GM12878 (cell line): ENCODE measurements around the gene MVP. TPM values are rescaled to one million over a fixed set of nuclear protein-coding genes. Genes with fewer than 3 reads are reported as not detected.
A peak's percentile ranks its signal among the peaks of the same experiment; 100 is the strongest.

Experiments used
- ATAC-seq: fragments of 200-7000 bp; cut with Tn5 transposase; 3 replicates; pipeline ENCODE4 v1.9.1; 2020; ENCODE audit warnings: mild to moderate bottlenecking, moderate library complexity
- BruUV-seq: library from RNA; stranded (reverse); fragments of 400-500 nt; replicated peaks from 2 replicates; lab custom pipeline; 2021; lab: Mats Ljungman, UMichigan
- CTCF ChIA-PET: fragments of 300-600 bp; sonication (Branson Sonifier 250); formaldehyde crosslinking; extraction: SDS; loops from one replicate; lab custom pipeline; 2021; ENCODE audit warnings: inconsistent platforms; lab: Yijun Ruan, JAX
- POLR2A ChIA-PET: fragments of 350-600 bp; formaldehyde crosslinking; extraction: SDS; loops from one replicate; lab custom pipeline; 2021; ENCODE audit warnings: inconsistent platforms; lab: Charles Lee
- RAD21 ChIA-PET: fragments of 300-600 bp; sonication (Branson Sonifier 250); formaldehyde crosslinking; loops from one replicate; lab custom pipeline; 2023; ENCODE audit warnings: antibody characterized with exemption; ENCODE audit not compliant: unreplicated experiment; lab: Charles Lee
- SMC1A ChIA-PET: fragments of 300-600 bp; sonication (Branson Sonifier 250); formaldehyde crosslinking; loops from one replicate; lab custom pipeline; 2023; ENCODE audit not compliant: unreplicated experiment, uncharacterized antibody; lab: Charles Lee
- DNase-seq: peaks from one replicate; pipeline ENCODE4 v3.0.0-alpha.2; 2011; ENCODE audit warnings: low read depth, low spot score
- FAIRE-seq: peaks from 3 replicates; lab custom pipeline; 2011; peaks lifted over from hg19 to GRCh38; lab: Jason Lieb, UNC
- H2AFZ ChIP-seq: 2 replicates; pipeline ENCODE4 v1.6.0; 2011; ENCODE audit warnings: low read depth, low read length, control low read depth; ENCODE audit not compliant: control insufficient read depth
- H3K27ac ChIP-seq: 2 replicates; pipeline ENCODE4 v1.5.1; 2011; ENCODE audit warnings: control low read depth; ENCODE audit not compliant: control insufficient read depth, insufficient read depth
- H3K27me3 ChIP-seq, 2 experiments: replicated peaks in 1 of 2; 2 replicates each; pipeline versions ENCODE4 v1.6.0 to v1.6.1; 2011; ENCODE audit warnings: low read length in 1 of 2; ENCODE audit not compliant: control insufficient read depth in 2 of 2, insufficient read depth in 2 of 2
- H3K36me3 ChIP-seq, 2 experiments: 2 replicates each; pipeline ENCODE4 v1.5.1; 2011; ENCODE audit warnings: low read length in 1 of 2; ENCODE audit not compliant: control insufficient read depth in 2 of 2, insufficient read depth in 2 of 2
- H3K4me1 ChIP-seq: 2 replicates; pipeline ENCODE4 v1.6.1; 2011; ENCODE audit warnings: mild to moderate bottlenecking, low read length, moderate library complexity, mixed read lengths; ENCODE audit not compliant: control insufficient read depth, insufficient read depth
- H3K4me2 ChIP-seq: 2 replicates; pipeline ENCODE4 v1.6.0; 2011; ENCODE audit warnings: control low read depth; ENCODE audit not compliant: control insufficient read depth, insufficient read depth
- H3K4me3 ChIP-seq: fragments of 200-600 bp; sonication (generic); 2 replicates; pipeline ENCODE4 v1.5.1; 2016
- H3K79me2 ChIP-seq: 2 replicates; pipeline ENCODE4 v1.6.0; 2011; ENCODE audit warnings: low read length; ENCODE audit not compliant: control insufficient read depth, insufficient read depth
- H3K9ac ChIP-seq: 2 replicates; pipeline ENCODE4 v1.8.0; 2011; ENCODE audit warnings: low read length, control low read depth, mixed read lengths; ENCODE audit not compliant: control insufficient read depth, insufficient read depth
- H3K9me3 ChIP-seq: replicated peaks from 3 replicates; pipeline ENCODE4 v1.5.1; 2011; ENCODE audit warnings: mild to moderate bottlenecking, low read length; ENCODE audit not compliant: control insufficient read depth, insufficient read depth
- H4K20me1 ChIP-seq: 2 replicates; pipeline ENCODE4 v1.6.0; 2011; ENCODE audit not compliant: control insufficient read depth, insufficient read depth
- BHLHE40 ChIP-seq, 2 experiments: fragments of 450-650 bp in 1 of 2; IDR thresholded peaks; 2 replicates each; pipeline ENCODE4 v1.6.1; 2011 to 2017; ENCODE audit warnings: low read depth in 2 of 2, borderline replicate concordance in 1 of 2, improper control_type of control experiment in 1 of 2, low read length in 1 of 2, mild to moderate bottlenecking in 1 of 2
- E2F8 ChIP-seq: fragments of 450-650 bp; IDR thresholded peaks from 2 replicates; pipeline ENCODE4 v1.6.1; 2018; ENCODE audit warnings: mild to moderate bottlenecking, low read depth, moderate library complexity; ENCODE audit not compliant: partially characterized antibody
- EED ChIP-seq: sonication (generic); IDR thresholded peaks from 2 replicates; pipeline ENCODE4 v1.6.1; 2016; ENCODE audit warnings: antibody characterized with exemption, low read depth
- FOXM1 ChIP-seq: IDR thresholded peaks from 2 replicates; pipeline ENCODE4 v1.6.1; 2012; ENCODE audit warnings: low read depth, mild to moderate bottlenecking, inconsistent platforms, low read length, moderate library complexity
- HDAC6 ChIP-seq: fragments of 200-600 bp; sonication (generic); IDR thresholded peaks from one replicate; pipeline ENCODE4 v1.8.0; 2017; ENCODE audit warnings: antibody characterized with exemption; ENCODE audit not compliant: unreplicated experiment
- REST ChIP-seq: IDR thresholded peaks from 2 replicates; pipeline ENCODE4 v1.6.1; 2012; ENCODE audit warnings: mild to moderate bottlenecking, low read depth, low read length
- ZSCAN29 ChIP-seq: fragments of 450-650 bp; IDR thresholded peaks from 2 replicates; pipeline ENCODE4 v1.6.1; 2017; ENCODE audit warnings: mild to moderate bottlenecking, moderate library complexity
- WGBS: methylation state at CpG from one replicate; pipeline ENCODE4 v1.1.6; 2016; ENCODE audit warnings: low lambda C conversion rate; ENCODE audit not compliant: insufficient replicate concordance, insufficient coverage; ENCODE audit errors: missing lambda C conversion rate; 5-methylcytosine and 5-hydroxymethylcytosine counted together
- in situ Hi-C: fragments of 300-500 bp; cut with MboI; formaldehyde crosslinking; loops from 9 replicates; pipeline ENCODE4 v1.14.3; 2018; ENCODE audit warnings: mixed read lengths
- intact Hi-C: fragments of 100-400 bp; cut with micrococcal nuclease; formaldehyde crosslinking; loops from one replicate; pipeline ENCODE4 v1.14.2; 2022; ENCODE audit not compliant: unreplicated experiment
- polyA plus RNA-seq, 11 experiments: library from polyadenylated mRNA; depleted of rRNA in 4 of 11; unstranded in 6 of 11; stranded (reverse) in 5 of 11; fragments of >200 nt; fragmentation: Nextera tagmentation in 4 of 11; fragmentation: Illumina TruSeq in 1 of 11; extraction: Ambion mirVana in 4 of 11; extraction: Trizol in 1 of 11; gene quantifications; 1 replicate in 1 of 11; 2 replicates in 10 of 11; pipeline versions ENCODE4 v1.2.1 to v1.2.3, GENCODE V29; 2011 to 2016; ENCODE audit warnings: inconsistent platforms in 2 of 11, missing spikeins in 2 of 11, low read depth in 1 of 11
- total RNA-seq, 4 experiments: library from RNA; depleted of rRNA in 3 of 4; stranded (reverse); fragments of >200 nt in 3 of 4; fragmentation: Illumina TruSeq in 1 of 4; extraction: Trizol in 1 of 4; gene quantifications; 2 replicates each; pipeline versions ENCODE4 v1.2.1 to v1.2.3, GENCODE V29; 2013 to 2021

MVP gene
- total and polyA plus RNA-seq, 10 of the 15 experiments (the other 5 are each of a cell fraction or from before 2014, with no cell fraction given): 0.98 to 74.2 (median 54.7) TPM

GRCh38 chr16:29876594-29877249, 56.5 kb downstream of the MVP start:
- no TSS peak for BruUV-seq
- CTCF ChIA-PET: interaction anchor here (1.0 kb wide), 1 partner anchor 178 kb away, joined by 4 read pairs; no protein-coding TSS in a partner anchor

GRCh38 chr16:29877266-29877961, 57.2 kb downstream of the MVP start:
- no TSS peak for BruUV-seq
- ChIA-PET SMC1A (interaction anchor here (1.2 kb wide), 1 partner anchor 85 kb away, joined by 3 read pairs; no protein-coding TSS in a partner anchor), RAD21 (no interaction called here), POLR2A (no interaction called here), CTCF (interaction anchor here (1.0 kb wide), 1 partner anchor 178 kb away, joined by 4 read pairs; no protein-coding TSS in a partner anchor)
- no peaks in the 10 kb centered on the region for H3K79me2 ChIP-seq
- no peak overlapping the region for H2AFZ ChIP-seq
- DNase-seq (peak; percentile 40), FAIRE-seq (no peak), ATAC-seq (peak; percentile 95)
- H3K36me3 ChIP-seq: no peaks in the 10 kb centered on the region
- H3K9ac ChIP-seq: no peak overlapping the region
- intact Hi-C loops (no loop called here), in situ Hi-C loops (no loop called here)
- no peaks in the 10 kb centered on the region for H3K4me1 ChIP-seq
- no peak overlapping the region for H3K27ac ChIP-seq
- no peaks in the 10 kb centered on the region for H3K9me3 ChIP-seq
- H3K27me3 ChIP-seq: peaks cover 4 to 5% of the 10 kb centered on the region in 2 experiments; a peak in 3 of 4 replicates
- H3K4me3 ChIP-seq: no peak overlapping the region
- 29% methylated on average over 28 of the region's 28 CpGs for WGBS
- H3K4me2 ChIP-seq: no peak overlapping the region; the same call in 1 of the 2 replicates
- H4K20me1 ChIP-seq: no peaks in the 10 kb centered on the region
- TF ChIP-seq EED: no peak
- no peak for TF ChIP-seq E2F8
- no peak for TF ChIP-seq FOXM1
- no peak for TF ChIP-seq REST
- no peak for TF ChIP-seq HDAC6

More at GRCh38 chr16:29876594-29877249, 56.5 kb downstream of the MVP start:
- in situ Hi-C loops: no loop called here
- FAIRE-seq (no peak), DNase-seq (no peak), ATAC-seq (no peak)
- no peaks in the 10 kb centered on the region for H3K36me3 ChIP-seq
- H3K4me3 ChIP-seq: no peak overlapping the region
- ChIA-PET POLR2A (no interaction called here), RAD21 (no interaction called here), SMC1A (interaction anchor here (1.2 kb wide), 1 partner anchor 86 kb away, joined by 3 read pairs; no protein-coding TSS in a partner anchor)
- no peak overlapping the region for H2AFZ ChIP-seq
- H3K27ac ChIP-seq: no peak overlapping the region
- H3K4me2 ChIP-seq: 0 out of 2 replicates have a peak overlapping the region, but pooled peaks have one; percentile 3
- intact Hi-C loops: no loop called here
- no peaks in the 10 kb centered on the region for H3K79me2 ChIP-seq
- WGBS: 19% methylated on average over 38 of the region's 45 CpGs
- no peaks in the 10 kb centered on the region for H4K20me1 ChIP-seq
- TF ChIP-seq BHLHE40 (IDR thresholded peaks at IDR 0.05; ENCODE audit: borderline replicate concordance in 1 of 2, low read depth in 2 of 2, low read length in 1 of 2): peak in 1 of 2 experiments; percentile 43; a peak in 2 of 4 replicates
- no peak for TF ChIP-seq ZSCAN29
- H3K9me3 ChIP-seq: no peaks in the 10 kb centered on the region
- H3K9ac ChIP-seq: no peak overlapping the region
- peaks cover 4 to 5% of the 10 kb centered on the region in 2 experiments; a peak in 3 of 4 replicates for H3K27me3 ChIP-seq
- no peaks in the 10 kb centered on the region for H3K4me1 ChIP-seq
